HepG2 (cell line): Measurements from ENCODE around the gene TMEM154. TPM values are rescaled to one million over a fixed set of nuclear protein-coding genes. Genes with fewer than 3 reads are reported as not detected.

ENCODE experiments used
- polyA plus RNA-seq, 8 experiments: library from polyadenylated mRNA; depleted of rRNA in 3 of 8; stranded (reverse) in 7 of 8; unstranded in 1 of 8; fragments of >200 nt; fragmentation: Illumina TruSeq in 4 of 8; extraction: Trizol in 4 of 8; gene quantifications; 2 replicates each; pipeline versions ENCODE4 v1.2.1 to v1.2.3, GENCODE V29; 2011 to 2016; ENCODE audit warnings: low read depth in 4 of 8, missing spikeins in 1 of 8, mixed read lengths in 1 of 8; ENCODE audit not compliant: insufficient read depth in 1 of 8
- total RNA-seq, 5 experiments: library from RNA; depleted of rRNA; stranded (reverse); fragments of >200 nt; fragmentation: Illumina TruSeq; extraction: Trizol; gene quantifications; 2 replicates each; pipeline ENCODE4 v1.2.3, GENCODE V29; 2016; ENCODE audit warnings: low read depth in 1 of 5

Gene TMEM154
- total and polyA plus RNA-seq, 2 of the 13 experiments (the other 11 are each of a cell fraction or from before 2014, with no cell fraction given), result 0.03 TPM; not detected in 1

Other genes with a start within 250 kb of the TMEM154 start
- gene FBXW7, start 143.9 kb downstream of the TMEM154 start, total RNA-seq (2016; rRNA removed; fragmentation: Illumina TruSeq; extraction: Trizol), result 21.7 and 40.9 TPM in 2 replicates
- 5.0 and 5.9 TPM in 2 replicates for gene FBXW7, start 143.9 kb downstream of the TMEM154 start, polyA plus RNA-seq (2011; rRNA removed)
- gene TIGD4, start 99.7 kb upstream of the TMEM154 start, total RNA-seq (2016; rRNA removed; fragmentation: Illumina TruSeq; extraction: Trizol), result 0.49 and 0.62 TPM in 2 replicates
- gene TIGD4, start 99.7 kb upstream of the TMEM154 start, polyA plus RNA-seq (2011; rRNA removed), result 0.15 and 0.29 TPM in 2 replicates
- 27.7 and 44.8 TPM in 2 replicates for gene ARFIP1, start 100.0 kb upstream of the TMEM154 start, total RNA-seq (2016; rRNA removed; fragmentation: Illumina TruSeq; extraction: Trizol)
- gene ARFIP1, start 100.0 kb upstream of the TMEM154 start, polyA plus RNA-seq (2011; rRNA removed), result 7.5 and 9.9 TPM in 2 replicates